ENCODE measurements around the gene ZNF263.

DNA sequence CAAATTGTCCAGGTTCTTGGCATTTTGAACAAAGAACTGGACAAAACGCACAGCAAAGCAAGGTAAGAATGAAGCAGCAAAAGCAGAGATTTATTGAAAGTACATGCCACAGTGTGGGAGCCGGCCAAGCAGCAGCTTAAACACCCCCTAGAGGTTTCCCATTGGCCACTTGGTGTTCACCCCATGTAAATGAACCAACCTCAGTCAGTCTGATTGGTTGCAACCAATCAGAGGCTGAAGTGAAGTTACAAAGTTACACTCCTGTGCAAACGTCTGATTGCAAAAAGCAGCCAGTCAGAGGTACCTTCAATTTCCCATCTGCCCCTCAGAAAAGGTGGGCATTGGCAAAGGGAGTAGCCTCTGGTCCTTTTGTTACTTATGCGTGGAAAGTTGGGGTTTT lies 8.8 kb upstream of the ZNF263 start:
- no peak for TF ChIP-seq EZH2phosphoT487 (IDR thresholded peaks at IDR 0.05; ENCODE audit: unreplicated experiment)
- TF ChIP-seq, protein P1, sequence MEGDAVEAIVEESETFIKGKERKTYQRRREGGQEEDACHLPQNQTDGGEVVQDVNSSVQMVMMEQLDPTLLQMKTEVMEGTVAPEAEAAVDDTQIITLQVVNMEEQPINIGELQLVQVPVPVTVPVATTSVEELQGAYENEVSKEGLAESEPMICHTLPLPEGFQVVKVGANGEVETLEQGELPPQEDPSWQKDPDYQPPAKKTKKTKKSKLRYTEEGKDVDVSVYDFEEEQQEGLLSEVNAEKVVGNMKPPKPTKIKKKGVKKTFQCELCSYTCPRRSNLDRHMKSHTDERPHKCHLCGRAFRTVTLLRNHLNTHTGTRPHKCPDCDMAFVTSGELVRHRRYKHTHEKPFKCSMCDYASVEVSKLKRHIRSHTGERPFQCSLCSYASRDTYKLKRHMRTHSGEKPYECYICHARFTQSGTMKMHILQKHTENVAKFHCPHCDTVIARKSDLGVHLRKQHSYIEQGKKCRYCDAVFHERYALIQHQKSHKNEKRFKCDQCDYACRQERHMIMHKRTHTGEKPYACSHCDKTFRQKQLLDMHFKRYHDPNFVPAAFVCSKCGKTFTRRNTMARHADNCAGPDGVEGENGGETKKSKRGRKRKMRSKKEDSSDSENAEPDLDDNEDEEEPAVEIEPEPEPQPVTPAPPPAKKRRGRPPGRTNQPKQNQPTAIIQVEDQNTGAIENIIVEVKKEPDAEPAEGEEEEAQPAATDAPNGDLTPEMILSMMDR (conservative IDR thresholded peaks at IDR 0.05; ENCODE audit: low read depth in 2 of 2) = no peak
- no peak for TF ChIP-seq EZH2 (IDR thresholded peaks at IDR 0.05; ENCODE audit: low read depth, unreplicated experiment)
- no peak for TF ChIP-seq JUNB (IDR thresholded peaks at IDR 0.05; ENCODE audit: unreplicated experiment)
- TF ChIP-seq, protein P2, sequence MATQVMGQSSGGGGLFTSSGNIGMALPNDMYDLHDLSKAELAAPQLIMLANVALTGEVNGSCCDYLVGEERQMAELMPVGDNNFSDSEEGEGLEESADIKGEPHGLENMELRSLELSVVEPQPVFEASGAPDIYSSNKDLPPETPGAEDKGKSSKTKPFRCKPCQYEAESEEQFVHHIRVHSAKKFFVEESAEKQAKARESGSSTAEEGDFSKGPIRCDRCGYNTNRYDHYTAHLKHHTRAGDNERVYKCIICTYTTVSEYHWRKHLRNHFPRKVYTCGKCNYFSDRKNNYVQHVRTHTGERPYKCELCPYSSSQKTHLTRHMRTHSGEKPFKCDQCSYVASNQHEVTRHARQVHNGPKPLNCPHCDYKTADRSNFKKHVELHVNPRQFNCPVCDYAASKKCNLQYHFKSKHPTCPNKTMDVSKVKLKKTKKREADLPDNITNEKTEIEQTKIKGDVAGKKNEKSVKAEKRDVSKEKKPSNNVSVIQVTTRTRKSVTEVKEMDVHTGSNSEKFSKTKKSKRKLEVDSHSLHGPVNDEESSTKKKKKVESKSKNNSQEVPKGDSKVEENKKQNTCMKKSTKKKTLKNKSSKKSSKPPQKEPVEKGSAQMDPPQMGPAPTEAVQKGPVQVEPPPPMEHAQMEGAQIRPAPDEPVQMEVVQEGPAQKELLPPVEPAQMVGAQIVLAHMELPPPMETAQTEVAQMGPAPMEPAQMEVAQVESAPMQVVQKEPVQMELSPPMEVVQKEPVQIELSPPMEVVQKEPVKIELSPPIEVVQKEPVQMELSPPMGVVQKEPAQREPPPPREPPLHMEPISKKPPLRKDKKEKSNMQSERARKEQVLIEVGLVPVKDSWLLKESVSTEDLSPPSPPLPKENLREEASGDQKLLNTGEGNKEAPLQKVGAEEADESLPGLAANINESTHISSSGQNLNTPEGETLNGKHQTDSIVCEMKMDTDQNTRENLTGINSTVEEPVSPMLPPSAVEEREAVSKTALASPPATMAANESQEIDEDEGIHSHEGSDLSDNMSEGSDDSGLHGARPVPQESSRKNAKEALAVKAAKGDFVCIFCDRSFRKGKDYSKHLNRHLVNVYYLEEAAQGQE (IDR thresholded peaks at IDR 0.05; ENCODE audit: unreplicated experiment) = no peak
- no peak for TF ChIP-seq CREB1 (CRISPR knock-in tag; IDR thresholded peaks at IDR 0.05; ENCODE audit: low read depth)
- no peak for TF ChIP-seq POLR2AphosphoS5 (IDR thresholded peaks at IDR 0.05; ENCODE audit: low read depth)
- TF ChIP-seq ZNF331 (CRISPR knock-in tag; IDR thresholded peaks at IDR 0.05; ENCODE audit: low read depth) = no peak
- no peak for TF ChIP-seq NANOG (IDR thresholded peaks at IDR 0.05; ENCODE audit: borderline replicate concordance)
- no peak for TF ChIP-seq STAT1 (IDR thresholded peaks at IDR 0.05; ENCODE audit: unreplicated experiment)
- TF ChIP-seq, protein P3, sequence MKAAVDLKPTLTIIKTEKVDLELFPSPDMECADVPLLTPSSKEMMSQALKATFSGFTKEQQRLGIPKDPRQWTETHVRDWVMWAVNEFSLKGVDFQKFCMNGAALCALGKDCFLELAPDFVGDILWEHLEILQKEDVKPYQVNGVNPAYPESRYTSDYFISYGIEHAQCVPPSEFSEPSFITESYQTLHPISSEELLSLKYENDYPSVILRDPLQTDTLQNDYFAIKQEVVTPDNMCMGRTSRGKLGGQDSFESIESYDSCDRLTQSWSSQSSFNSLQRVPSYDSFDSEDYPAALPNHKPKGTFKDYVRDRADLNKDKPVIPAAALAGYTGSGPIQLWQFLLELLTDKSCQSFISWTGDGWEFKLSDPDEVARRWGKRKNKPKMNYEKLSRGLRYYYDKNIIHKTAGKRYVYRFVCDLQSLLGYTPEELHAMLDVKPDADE (IDR thresholded peaks at IDR 0.05) = no peak
- TF ChIP-seq, protein P4, sequence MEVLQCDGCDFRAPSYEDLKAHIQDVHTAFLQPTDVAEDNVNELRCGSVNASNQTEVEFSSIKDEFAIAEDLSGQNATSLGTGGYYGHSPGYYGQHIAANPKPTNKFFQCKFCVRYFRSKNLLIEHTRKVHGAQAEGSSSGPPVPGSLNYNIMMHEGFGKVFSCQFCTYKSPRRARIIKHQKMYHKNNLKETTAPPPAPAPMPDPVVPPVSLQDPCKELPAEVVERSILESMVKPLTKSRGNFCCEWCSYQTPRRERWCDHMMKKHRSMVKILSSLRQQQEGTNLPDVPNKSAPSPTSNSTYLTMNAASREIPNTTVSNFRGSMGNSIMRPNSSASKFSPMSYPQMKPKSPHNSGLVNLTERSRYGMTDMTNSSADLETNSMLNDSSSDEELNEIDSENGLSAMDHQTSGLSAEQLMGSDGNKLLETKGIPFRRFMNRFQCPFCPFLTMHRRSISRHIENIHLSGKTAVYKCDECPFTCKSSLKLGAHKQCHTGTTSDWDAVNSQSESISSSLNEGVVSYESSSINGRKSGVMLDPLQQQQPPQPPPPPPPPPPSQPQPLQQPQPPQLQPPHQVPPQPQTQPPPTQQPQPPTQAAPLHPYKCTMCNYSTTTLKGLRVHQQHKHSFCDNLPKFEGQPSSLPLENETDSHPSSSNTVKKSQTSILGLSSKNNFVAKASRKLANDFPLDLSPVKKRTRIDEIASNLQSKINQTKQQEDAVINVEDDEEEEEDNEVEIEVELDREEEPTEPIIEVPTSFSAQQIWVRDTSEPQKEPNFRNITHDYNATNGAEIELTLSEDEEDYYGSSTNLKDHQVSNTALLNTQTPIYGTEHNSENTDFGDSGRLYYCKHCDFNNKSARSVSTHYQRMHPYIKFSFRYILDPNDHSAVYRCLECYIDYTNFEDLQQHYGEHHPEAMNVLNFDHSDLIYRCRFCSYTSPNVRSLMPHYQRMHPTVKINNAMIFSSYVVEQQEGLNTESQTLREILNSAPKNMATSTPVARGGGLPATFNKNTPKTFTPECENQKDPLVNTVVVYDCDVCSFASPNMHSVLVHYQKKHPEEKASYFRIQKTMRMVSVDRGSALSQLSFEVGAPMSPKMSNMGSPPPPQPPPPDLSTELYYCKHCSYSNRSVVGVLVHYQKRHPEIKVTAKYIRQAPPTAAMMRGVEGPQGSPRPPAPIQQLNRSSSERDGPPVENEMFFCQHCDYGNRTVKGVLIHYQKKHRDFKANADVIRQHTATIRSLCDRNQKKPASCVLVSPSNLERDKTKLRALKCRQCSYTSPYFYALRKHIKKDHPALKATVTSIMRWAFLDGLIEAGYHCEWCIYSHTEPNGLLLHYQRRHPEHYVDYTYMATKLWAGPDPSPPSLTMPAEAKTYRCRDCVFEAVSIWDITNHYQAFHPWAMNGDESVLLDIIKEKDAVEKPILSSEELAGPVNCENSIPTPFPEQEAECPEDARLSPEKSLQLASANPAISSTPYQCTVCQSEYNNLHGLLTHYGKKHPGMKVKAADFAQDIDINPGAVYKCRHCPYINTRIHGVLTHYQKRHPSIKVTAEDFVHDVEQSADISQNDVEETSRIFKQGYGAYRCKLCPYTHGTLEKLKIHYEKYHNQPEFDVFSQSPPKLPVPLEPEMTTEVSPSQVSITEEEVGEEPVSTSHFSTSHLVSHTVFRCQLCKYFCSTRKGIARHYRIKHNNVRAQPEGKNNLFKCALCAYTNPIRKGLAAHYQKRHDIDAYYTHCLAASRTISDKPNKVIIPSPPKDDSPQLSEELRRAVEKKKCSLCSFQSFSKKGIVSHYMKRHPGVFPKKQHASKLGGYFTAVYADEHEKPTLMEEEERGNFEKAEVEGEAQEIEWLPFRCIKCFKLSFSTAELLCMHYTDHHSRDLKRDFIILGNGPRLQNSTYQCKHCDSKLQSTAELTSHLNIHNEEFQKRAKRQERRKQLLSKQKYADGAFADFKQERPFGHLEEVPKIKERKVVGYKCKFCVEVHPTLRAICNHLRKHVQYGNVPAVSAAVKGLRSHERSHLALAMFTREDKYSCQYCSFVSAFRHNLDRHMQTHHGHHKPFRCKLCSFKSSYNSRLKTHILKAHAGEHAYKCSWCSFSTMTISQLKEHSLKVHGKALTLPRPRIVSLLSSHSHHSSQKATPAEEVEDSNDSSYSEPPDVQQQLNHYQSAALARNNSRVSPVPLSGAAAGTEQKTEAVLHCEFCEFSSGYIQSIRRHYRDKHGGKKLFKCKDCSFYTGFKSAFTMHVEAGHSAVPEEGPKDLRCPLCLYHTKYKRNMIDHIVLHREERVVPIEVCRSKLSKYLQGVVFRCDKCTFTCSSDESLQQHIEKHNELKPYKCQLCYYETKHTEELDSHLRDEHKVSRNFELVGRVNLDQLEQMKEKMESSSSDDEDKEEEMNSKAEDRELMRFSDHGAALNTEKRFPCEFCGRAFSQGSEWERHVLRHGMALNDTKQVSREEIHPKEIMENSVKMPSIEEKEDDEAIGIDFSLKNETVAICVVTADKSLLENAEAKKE (CRISPR knock-in tag; IDR thresholded peaks at IDR 0.05) = no peak
